Activated B cell treated with CpG ODN at 0.5 μM for 24 hours (primary cell): Measurements from ENCODE around the gene AMPD1. TPM values are rescaled to one million over a fixed set of nuclear protein-coding genes. Genes with fewer than 3 reads are reported as not detected.

ENCODE experiments used
- ATAC-seq: fragments of 200-7000 bp; cut with Tn5 transposase; one replicate; pipeline ENCODE4 v1.10.0; 2021; ENCODE audit warnings: low read depth, mild to moderate bottlenecking, moderate library complexity
- CTCF ChIA-PET: fragments of 350-600 bp; sonication (Branson Sonifier 250); formaldehyde crosslinking; loops from one replicate; lab custom pipeline; 2021; ENCODE audit warnings: antibody characterized with exemption; lab: Charles Lee
- POLR2A ChIA-PET: fragments of 350-600 bp; sonication (Branson Sonifier 250); formaldehyde crosslinking; loops from one replicate; lab custom pipeline; 2021; ENCODE audit warnings: antibody characterized with exemption; lab: Charles Lee
- DNase-seq: peaks from one replicate; pipeline ENCODE4 v3.0.0; 2022
- H3K27ac Mint-ChIP-seq: one replicate; pipeline ENCODE4 v1.8.0; 2020; ENCODE audit warnings: mixed read lengths
- H3K27me3 Mint-ChIP-seq: one replicate; pipeline ENCODE4 v1.8.0; 2021; ENCODE audit warnings: mixed read lengths
- H3K36me3 Mint-ChIP-seq: one replicate; pipeline ENCODE4 v1.8.0; 2021; ENCODE audit warnings: low read depth, mixed read lengths
- H3K4me1 Mint-ChIP-seq: one replicate; pipeline ENCODE4 v1.8.0; 2021; ENCODE audit warnings: mixed read lengths
- H3K4me3 Mint-ChIP-seq: one replicate; pipeline ENCODE4 v1.8.0; 2020; ENCODE audit warnings: mild to moderate bottlenecking, mixed read lengths
- H3K9me3 Mint-ChIP-seq: one replicate; pipeline ENCODE4 v1.8.0; 2020; ENCODE audit warnings: mixed read lengths
- intact Hi-C: fragments of 100-400 bp; cut with micrococcal nuclease; formaldehyde crosslinking; loops from one replicate; pipeline ENCODE4 v1.15.1; 2024
- total RNA-seq: library from RNA; stranded (reverse); gene quantifications from 2 replicates; pipeline ENCODE4 v1.2.3, GENCODE V29; 2022
- TF ChIP-seq, protein P1 (sequence below): fragments of 200-600 bp; IDR thresholded peaks from one replicate; pipeline ENCODE4 v1.8.0; 2022; ENCODE audit warnings: antibody characterized with exemption, mild to moderate bottlenecking

AMPD1 gene
- total RNA-seq, 1 donor from 2014 or later: not detected

DNA sequence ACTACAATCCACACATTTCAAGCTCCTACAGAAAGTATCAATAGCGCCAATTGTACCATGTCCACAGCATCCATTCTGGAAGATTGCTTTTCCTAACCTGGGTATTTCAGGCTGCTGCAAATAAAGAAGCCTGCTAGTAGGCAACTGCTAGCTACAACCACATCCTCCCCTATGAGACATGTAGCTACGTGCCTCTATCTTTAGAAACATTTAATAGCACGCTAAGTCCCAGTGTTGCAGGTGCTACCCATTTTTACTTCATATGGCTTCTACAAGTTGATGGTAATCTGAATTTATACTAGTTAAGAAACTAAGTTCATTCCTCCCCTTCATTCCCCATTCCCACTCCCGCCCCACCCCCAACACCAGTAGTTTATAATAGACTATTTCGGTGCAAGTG is 7.4 kb upstream of the AMPD1 start:
- TF ChIP-seq, protein P1, sequence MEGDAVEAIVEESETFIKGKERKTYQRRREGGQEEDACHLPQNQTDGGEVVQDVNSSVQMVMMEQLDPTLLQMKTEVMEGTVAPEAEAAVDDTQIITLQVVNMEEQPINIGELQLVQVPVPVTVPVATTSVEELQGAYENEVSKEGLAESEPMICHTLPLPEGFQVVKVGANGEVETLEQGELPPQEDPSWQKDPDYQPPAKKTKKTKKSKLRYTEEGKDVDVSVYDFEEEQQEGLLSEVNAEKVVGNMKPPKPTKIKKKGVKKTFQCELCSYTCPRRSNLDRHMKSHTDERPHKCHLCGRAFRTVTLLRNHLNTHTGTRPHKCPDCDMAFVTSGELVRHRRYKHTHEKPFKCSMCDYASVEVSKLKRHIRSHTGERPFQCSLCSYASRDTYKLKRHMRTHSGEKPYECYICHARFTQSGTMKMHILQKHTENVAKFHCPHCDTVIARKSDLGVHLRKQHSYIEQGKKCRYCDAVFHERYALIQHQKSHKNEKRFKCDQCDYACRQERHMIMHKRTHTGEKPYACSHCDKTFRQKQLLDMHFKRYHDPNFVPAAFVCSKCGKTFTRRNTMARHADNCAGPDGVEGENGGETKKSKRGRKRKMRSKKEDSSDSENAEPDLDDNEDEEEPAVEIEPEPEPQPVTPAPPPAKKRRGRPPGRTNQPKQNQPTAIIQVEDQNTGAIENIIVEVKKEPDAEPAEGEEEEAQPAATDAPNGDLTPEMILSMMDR: no peak
- Mint-ChIP-seq H3K27ac (no peak overlapping the region), H3K4me1 (peaks cover 4% of the 10 kb centered on the region), H3K36me3 (peaks cover 28% of the 10 kb centered on the region), H3K27me3 (peaks cover 3% of the 10 kb centered on the region), H3K9me3 (no peaks in the 10 kb centered on the region), H3K4me3 (no peak overlapping the region)
- ChIA-PET POLR2A (no interaction called here), CTCF (no interaction called here)
- intact Hi-C loops: no loop called here
- no peak for ATAC-seq
- no peak for DNase-seq

DNA sequence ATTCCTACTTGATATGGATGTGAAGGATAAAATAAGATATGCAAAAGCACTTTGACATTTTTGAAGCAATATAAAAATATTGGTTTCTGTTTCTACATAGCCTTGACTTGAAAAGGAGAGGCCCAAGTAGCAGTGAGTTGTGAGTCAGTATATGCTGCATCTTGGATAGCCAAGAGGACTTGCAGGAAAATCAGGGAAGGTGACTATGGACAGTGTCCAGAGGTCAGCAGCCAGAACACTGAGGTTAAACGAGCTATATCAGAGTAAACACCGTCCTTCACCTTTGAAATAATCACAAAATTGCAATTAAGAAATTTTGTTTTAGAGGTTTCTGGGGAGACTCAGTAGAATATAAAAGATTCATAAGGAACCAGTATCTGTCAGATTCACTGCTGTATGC is 6.6 kb upstream of the AMPD1 start:
- ATAC-seq: no peak
- intact Hi-C loops: no loop called here
- H3K4me3 Mint-ChIP-seq: no peak overlapping the region
- H3K9me3 Mint-ChIP-seq: no peaks in the 10 kb centered on the region
- DNase-seq: no peak
- H3K36me3 Mint-ChIP-seq: peaks cover 19% of the 10 kb centered on the region
- peaks cover under 1% of the 10 kb centered on the region for H3K4me1 Mint-ChIP-seq
- ChIA-PET POLR2A (no interaction called here), CTCF (no interaction called here)
- TF ChIP-seq, protein P1: no peak
- H3K27me3 Mint-ChIP-seq: peaks cover 3% of the 10 kb centered on the region
- no peak overlapping the region for H3K27ac Mint-ChIP-seq

DNA sequence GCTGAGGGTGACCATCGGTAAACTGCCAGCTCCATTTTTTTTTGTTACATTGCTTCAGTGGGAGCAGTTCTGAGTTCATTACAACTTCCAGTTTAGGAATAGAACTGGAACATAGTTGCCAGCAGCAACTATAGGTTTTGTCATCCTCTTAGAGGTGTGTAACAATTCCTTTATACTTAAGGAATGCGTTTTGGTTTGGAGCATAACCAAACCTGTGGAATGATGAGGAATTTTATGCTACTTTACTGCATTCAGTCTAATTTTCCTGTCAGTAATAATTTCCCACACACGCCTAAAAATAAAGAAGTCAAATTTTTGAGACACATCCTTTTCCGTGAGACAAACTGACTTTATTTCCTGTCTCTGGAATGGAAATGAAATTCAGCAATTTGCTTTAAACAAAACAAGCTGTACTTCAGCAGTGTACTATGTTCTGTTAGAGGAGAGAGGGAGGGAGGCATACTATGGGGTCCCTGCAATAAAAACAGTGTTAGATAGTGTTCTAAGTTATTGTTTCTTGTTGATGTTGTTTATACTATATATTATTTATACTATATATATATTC is 4.8 kb upstream of the AMPD1 start:
- POLR2A ChIA-PET: no interaction called here
- intact Hi-C loops: no loop called here
- CTCF ChIA-PET: no interaction called here
- DNase-seq: no peak
- Mint-ChIP-seq H3K9me3 (no peaks in the 10 kb centered on the region), H3K36me3 (peaks cover 4% of the 10 kb centered on the region), H3K4me1 (no peaks in the 10 kb centered on the region), H3K27ac (no peak overlapping the region), H3K4me3 (no peak overlapping the region), H3K27me3 (peaks cover 6% of the 10 kb centered on the region)
- TF ChIP-seq, protein P1: no peak
- no peak for ATAC-seq

DNA sequence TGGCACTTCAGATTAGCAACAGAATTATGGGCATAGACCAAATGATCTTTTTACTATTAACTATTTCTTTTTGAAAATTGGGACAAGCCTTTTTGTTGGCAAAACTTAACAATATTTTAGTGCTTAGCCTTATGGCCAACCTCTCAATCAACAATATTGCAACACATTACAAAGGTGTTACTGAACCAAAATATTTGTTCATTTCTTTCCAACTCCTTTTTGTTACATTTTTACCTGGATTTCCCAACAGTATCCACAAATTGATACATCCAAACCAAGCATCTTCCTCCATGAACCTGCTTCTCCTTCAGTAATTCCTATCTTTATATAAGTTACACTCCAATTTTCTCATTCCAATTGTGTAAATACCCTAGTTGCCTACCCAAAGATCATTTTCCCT is 1.5 kb upstream of the AMPD1 start:
- TF ChIP-seq, protein P1: no peak
- Mint-ChIP-seq H3K27me3 (peaks cover 7% of the 10 kb centered on the region), H3K27ac (no peak overlapping the region), H3K36me3 (no peaks in the 10 kb centered on the region), H3K9me3 (no peaks in the 10 kb centered on the region), H3K4me3 (no peak overlapping the region), H3K4me1 (no peaks in the 10 kb centered on the region)
- ChIA-PET CTCF (no interaction called here), POLR2A (no interaction called here)
- ATAC-seq (no peak), DNase-seq (no peak)
- intact Hi-C loops: no loop called here

DNA sequence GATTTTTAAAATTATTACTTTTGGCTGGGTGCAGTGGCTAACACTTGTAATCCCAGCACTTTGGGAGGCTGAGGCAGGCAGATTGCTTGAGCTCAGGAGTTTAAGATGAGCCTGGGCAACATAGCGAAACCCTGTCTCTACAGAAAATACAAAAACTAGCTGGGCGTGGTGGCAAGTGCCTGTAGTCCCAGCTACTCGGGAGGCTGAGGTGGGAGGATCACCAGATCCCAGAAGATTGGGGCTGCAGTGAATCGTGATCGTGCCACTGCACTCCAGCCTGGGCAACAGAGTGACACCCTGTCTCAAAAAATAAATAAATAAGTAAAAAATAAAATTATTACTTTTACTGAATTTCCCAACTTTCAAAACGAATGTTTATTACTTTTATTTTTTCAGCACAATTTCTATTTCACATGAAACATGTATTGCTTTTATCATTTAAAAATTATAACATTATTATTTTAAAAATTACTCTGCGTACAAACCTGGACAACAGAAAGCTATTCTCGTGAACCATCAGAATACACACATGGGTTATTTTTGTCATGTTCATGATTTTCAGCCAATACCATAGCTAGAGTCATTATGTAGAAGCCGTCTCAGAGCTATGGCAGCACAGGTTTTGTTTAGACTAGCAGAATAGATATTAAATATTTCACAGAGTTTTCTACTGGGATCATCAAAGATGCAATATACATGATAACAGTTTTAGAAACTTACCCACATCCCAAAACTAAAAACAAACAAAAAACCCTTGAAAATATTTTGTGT is 621 bp downstream of the AMPD1 start:
- H3K27ac Mint-ChIP-seq: no peak overlapping the region
- POLR2A ChIA-PET: no interaction called here
- DNase-seq (no peak), ATAC-seq (no peak)
- no peaks in the 10 kb centered on the region for H3K9me3 Mint-ChIP-seq
- H3K4me1 Mint-ChIP-seq: no peaks in the 10 kb centered on the region
- TF ChIP-seq, protein P1: no peak
- no peak overlapping the region for H3K4me3 Mint-ChIP-seq
- H3K27me3 Mint-ChIP-seq: peaks cover 10% of the 10 kb centered on the region
- no peaks in the 10 kb centered on the region for H3K36me3 Mint-ChIP-seq
- intact Hi-C loops: no loop called here
- CTCF ChIA-PET: interaction anchor here (1.0 kb wide), 1 partner anchor 20 kb away, joined by 4 read pairs; no protein-coding TSS in a partner anchor
